GM19351 (cell line): Measurements from ENCODE around the gene TMEM42.

Experiments used
- ATAC-seq: cut with Tn5 transposase; IDR thresholded peaks from one replicate; pipeline ENCODE4 v1.9.1; 2021; ENCODE audit warnings: mild to moderate bottlenecking, moderate library complexity; ENCODE audit not compliant: unreplicated experiment

Gene TMEM42

DNA sequence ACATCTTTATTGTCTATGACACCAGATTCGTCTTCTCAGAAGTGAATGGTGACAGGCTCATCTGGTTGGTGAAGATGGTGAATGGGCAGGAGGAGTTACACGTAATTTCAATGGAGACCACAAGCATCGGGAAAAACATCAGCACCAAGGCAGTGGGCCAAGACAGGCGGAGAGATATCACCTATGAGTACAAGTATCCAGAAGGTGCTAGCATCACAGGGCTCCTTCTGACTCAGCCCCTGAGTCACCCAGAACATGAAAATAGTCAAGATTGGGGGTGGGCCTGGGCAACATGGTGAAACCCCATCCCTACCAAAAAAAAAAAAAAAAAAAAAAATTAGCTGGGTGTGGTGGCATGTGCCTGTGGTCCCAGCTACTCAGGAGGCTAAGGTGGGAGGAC lies 45.3 kb downstream of the TMEM42 start:
- ATAC-seq = no peak

DNA sequence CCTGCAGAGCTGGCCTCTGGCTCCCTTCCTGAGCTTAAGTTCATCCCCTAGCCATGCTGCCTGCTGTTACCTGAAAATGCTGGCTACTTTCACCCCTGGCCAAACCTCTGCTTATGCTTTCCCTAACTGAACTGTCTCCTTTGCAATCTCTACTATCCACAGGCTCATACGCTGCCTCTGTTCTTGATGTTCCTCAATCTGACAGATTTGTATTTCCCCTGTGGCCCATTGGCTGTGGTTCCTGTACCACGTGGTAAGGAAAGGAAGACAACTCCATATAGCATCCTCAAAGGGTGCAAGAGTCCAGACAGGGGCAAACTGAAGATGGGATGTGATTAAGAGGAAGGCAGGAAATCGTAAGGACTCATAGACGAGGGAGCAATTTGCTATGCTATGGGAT lies 45.9 kb downstream of the TMEM42 start:
- ATAC-seq = no peak

DNA sequence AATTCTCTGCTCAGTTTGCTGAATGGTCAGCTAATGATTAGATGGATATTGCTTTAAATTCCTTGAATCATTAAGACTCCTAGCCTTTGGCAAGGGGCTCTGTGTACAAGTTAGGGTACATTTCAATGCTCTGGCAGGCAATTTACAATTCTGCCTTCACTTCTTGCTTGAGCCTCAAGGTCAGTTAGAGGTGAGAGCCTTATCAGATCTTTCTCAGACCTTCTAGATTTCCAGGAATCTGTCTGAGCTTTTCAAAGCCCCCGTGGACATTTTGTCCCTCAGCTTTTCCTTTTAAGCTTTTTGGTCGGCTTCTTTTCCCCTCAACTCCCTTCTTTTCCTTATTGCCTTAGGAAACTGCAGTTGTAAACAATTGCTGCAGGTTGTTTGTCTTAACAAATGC lies 47.4 kb downstream of the TMEM42 start:
- no peak for ATAC-seq

DNA sequence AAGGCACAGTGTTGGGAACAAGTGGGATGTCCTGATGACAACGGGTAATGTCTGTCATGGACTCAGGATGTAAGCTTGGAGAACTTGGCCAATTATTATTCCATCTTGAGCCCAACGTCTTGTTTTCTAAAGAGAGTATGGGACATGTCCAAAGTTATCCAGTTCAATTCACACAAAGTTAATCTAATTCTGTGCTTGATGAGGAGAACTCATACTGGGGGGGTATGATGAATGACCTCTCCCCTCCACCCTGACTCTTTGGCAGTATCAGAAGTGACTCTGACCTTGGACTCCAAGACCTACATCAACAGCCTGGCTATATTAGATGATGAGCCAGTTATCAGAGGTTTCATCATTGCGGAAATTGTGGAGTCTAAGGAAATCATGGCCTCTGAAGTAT lies 49.0 kb downstream of the TMEM42 start:
- no peak for ATAC-seq

DNA sequence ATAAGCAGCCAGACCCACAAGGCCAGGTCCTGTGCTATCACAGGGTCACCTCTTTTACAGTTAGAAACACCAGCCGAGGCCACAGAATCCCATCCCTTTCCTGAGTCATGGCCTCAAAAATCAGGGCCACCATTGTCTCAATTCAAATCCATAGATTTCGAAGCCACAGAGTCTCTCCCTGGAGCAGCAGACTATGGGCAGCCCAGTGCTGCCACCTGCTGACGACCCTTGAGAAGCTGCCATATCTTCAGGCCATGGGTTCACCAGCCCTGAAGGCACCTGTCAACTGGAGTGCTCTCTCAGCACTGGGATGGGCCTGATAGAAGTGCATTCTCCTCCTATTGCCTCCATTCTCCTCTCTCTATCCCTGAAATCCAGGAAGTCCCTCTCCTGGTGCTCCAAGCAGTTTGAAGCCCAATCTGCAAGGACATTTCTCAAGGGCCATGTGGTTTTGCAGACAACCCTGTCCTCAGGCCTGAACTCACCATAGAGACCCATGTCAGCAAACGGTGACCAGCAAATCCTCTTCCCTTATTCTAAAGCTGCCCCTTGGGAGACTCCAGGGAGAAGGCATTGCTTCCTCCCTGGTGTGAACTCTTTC lies 52.3 kb downstream of the TMEM42 start:
- no peak for ATAC-seq

DNA sequence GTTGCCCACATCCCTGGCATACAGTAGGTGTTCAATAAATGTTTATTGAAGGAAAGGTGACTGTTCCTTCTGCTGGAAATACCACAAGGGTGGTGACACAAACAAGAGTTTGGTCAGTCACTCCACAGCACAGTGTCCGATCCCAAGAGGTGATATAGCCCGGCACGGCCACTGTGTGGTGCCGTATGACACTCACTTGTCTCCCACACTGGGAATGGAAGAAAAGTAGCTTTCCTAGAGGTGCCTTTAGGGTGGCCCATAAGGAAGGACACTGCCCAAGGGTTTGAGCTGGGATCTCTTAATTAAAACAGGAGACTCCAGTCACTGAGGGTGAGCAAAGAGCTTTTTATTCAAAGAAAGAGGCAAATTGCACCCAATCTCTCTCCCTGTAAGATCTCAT lies 53.2 kb downstream of the TMEM42 start:
- no peak for ATAC-seq
